Measurements from ENCODE around the gene TYW3.

DNA sequence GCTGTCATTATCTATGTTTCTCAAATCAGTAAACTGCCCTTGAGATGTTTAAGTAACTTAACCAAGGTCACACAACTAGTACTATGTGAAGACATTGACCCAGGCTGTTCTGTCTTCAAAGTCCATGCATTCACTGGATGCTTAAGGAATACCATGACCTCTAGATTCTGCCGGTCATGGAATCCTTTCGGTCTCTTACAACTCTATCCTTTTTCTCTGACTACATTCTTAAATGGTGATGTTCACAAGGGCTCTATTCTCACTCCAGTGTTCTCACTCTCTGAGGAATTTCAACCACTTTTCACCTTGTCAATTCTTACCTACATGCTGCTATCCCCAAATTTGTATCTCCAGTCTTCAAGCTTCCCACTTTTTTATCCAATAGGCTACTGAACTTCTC lies 15.3 kb upstream of the TYW3 start:
- no peak for TF ChIP-seq POLR2A (IDR thresholded peaks at IDR 0.05)
- TF ChIP-seq, protein P1, sequence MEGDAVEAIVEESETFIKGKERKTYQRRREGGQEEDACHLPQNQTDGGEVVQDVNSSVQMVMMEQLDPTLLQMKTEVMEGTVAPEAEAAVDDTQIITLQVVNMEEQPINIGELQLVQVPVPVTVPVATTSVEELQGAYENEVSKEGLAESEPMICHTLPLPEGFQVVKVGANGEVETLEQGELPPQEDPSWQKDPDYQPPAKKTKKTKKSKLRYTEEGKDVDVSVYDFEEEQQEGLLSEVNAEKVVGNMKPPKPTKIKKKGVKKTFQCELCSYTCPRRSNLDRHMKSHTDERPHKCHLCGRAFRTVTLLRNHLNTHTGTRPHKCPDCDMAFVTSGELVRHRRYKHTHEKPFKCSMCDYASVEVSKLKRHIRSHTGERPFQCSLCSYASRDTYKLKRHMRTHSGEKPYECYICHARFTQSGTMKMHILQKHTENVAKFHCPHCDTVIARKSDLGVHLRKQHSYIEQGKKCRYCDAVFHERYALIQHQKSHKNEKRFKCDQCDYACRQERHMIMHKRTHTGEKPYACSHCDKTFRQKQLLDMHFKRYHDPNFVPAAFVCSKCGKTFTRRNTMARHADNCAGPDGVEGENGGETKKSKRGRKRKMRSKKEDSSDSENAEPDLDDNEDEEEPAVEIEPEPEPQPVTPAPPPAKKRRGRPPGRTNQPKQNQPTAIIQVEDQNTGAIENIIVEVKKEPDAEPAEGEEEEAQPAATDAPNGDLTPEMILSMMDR (IDR thresholded peaks at IDR 0.05) = no peak

Data from heart left ventricle (tissue), 13 donors.